GM21390 (cell line): ENCODE measurements around the gene COA7.

Source experiments
- ATAC-seq: cut with Tn5 transposase; IDR thresholded peaks from one replicate; pipeline ENCODE4 v1.9.1; 2021; ENCODE audit not compliant: unreplicated experiment

The COA7 gene

GRCh38 chr1:52636721-52637695 is 61.1 kb downstream of the COA7 start:
- ATAC-seq: peak; percentile 85

GRCh38 chr1:52635321-52636089 is 62.6 kb downstream of the COA7 start:
- ATAC-seq: no peak
